HEK293 (cell line): ENCODE data around the gene TMEM232.

ENCODE experiments used
- KLF16 ChIP-seq: fragments of 450-650 bp; formaldehyde crosslinking; IDR thresholded peaks from 2 replicates; pipeline ENCODE4 v1.5.1; 2017; ENCODE audit warnings: missing biosample characterization, missing genetic modification characterization
- MYNN ChIP-seq: fragments of 450-650 bp; formaldehyde crosslinking; IDR thresholded peaks from 2 replicates; pipeline ENCODE4 v1.5.1; 2016; ENCODE audit warnings: missing biosample characterization, missing genetic modification characterization, borderline replicate concordance
- MZF1 ChIP-seq: fragments of 450-650 bp; formaldehyde crosslinking; IDR thresholded peaks from 2 replicates; pipeline ENCODE4 v1.5.1; 2017; ENCODE audit warnings: missing biosample characterization, missing genetic modification characterization, borderline replicate concordance
- TCF7L2 ChIP-seq: IDR thresholded peaks from 2 replicates; pipeline ENCODE4 v1.6.1; 2011; ENCODE audit warnings: low read depth, mild to moderate bottlenecking, inconsistent platforms, low read length, moderate library complexity, borderline replicate concordance
- YY1 ChIP-seq: fragments of 450-650 bp; formaldehyde crosslinking; IDR thresholded peaks from 2 replicates; pipeline ENCODE4 v1.5.1; 2018; ENCODE audit warnings: missing biosample characterization, missing genetic modification characterization
- ZBTB7A ChIP-seq: fragments of 450-650 bp; formaldehyde crosslinking; IDR thresholded peaks from 2 replicates; pipeline ENCODE4 v1.5.1; 2016; ENCODE audit warnings: low read depth, missing biosample characterization, missing genetic modification characterization
- ZFP37 ChIP-seq: fragments of 450-650 bp; formaldehyde crosslinking; IDR thresholded peaks from 2 replicates; pipeline ENCODE4 v1.5.1; 2016; ENCODE audit warnings: missing biosample characterization, missing genetic modification characterization
- ZNF121 ChIP-seq: fragments of 450-650 bp; formaldehyde crosslinking; IDR thresholded peaks from 2 replicates; pipeline ENCODE4 v1.5.1; 2016; ENCODE audit warnings: missing biosample characterization, missing genetic modification characterization
- ZNF146 ChIP-seq: fragments of 450-650 bp; formaldehyde crosslinking; IDR thresholded peaks from 2 replicates; pipeline ENCODE4 v1.5.1; 2016; ENCODE audit warnings: missing biosample characterization, missing genetic modification characterization
- ZNF623 ChIP-seq: fragments of 450-650 bp; formaldehyde crosslinking; IDR thresholded peaks from 2 replicates; pipeline ENCODE4 v1.5.1; 2016; ENCODE audit warnings: missing biosample characterization, missing genetic modification characterization
- ZNF664 ChIP-seq: fragments of 450-650 bp; formaldehyde crosslinking; IDR thresholded peaks from 2 replicates; pipeline ENCODE4 v1.5.1; 2016; ENCODE audit warnings: missing biosample characterization, missing genetic modification characterization
- TF ChIP-seq, protein P1 (sequence below): fragments of 450-650 bp; formaldehyde crosslinking; IDR thresholded peaks from 2 replicates; pipeline ENCODE4 v1.5.1; 2016; ENCODE audit warnings: missing biosample characterization, missing genetic modification characterization
- TF ChIP-seq, protein P2 (sequence below): fragments of 450-650 bp; formaldehyde crosslinking; IDR thresholded peaks from 2 replicates; pipeline ENCODE4 v1.5.1; 2016; ENCODE audit warnings: missing biosample characterization, missing genetic modification characterization
- TF ChIP-seq, protein P3 (sequence below): fragments of 450-650 bp; IDR thresholded peaks from 2 replicates; pipeline ENCODE4 v1.5.1; 2018; ENCODE audit warnings: missing biosample characterization, missing genetic modification characterization

DNA sequence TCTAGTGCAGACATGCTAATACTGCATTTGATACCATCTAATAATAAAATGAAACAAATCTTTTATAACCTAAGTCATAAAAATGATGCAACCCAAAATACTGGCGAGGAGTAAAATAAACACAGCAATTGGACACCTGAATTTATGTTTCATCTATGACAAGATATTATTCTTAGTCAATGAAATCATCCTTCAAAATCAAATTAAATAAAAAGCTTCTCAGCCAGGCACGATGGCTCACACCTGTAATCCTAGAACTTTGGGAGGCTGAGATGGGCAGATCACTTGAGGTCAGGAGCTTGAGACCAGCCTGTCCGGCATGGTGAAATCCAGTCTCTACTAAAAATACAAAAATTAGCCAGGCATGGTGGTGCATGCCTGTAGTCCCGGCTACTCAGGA lies 179.0 kb downstream of the TMEM232 start:
- TF ChIP-seq, protein P1, sequence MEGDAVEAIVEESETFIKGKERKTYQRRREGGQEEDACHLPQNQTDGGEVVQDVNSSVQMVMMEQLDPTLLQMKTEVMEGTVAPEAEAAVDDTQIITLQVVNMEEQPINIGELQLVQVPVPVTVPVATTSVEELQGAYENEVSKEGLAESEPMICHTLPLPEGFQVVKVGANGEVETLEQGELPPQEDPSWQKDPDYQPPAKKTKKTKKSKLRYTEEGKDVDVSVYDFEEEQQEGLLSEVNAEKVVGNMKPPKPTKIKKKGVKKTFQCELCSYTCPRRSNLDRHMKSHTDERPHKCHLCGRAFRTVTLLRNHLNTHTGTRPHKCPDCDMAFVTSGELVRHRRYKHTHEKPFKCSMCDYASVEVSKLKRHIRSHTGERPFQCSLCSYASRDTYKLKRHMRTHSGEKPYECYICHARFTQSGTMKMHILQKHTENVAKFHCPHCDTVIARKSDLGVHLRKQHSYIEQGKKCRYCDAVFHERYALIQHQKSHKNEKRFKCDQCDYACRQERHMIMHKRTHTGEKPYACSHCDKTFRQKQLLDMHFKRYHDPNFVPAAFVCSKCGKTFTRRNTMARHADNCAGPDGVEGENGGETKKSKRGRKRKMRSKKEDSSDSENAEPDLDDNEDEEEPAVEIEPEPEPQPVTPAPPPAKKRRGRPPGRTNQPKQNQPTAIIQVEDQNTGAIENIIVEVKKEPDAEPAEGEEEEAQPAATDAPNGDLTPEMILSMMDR (tag by site-specific recombination): no peak
- TF ChIP-seq, protein P2, sequence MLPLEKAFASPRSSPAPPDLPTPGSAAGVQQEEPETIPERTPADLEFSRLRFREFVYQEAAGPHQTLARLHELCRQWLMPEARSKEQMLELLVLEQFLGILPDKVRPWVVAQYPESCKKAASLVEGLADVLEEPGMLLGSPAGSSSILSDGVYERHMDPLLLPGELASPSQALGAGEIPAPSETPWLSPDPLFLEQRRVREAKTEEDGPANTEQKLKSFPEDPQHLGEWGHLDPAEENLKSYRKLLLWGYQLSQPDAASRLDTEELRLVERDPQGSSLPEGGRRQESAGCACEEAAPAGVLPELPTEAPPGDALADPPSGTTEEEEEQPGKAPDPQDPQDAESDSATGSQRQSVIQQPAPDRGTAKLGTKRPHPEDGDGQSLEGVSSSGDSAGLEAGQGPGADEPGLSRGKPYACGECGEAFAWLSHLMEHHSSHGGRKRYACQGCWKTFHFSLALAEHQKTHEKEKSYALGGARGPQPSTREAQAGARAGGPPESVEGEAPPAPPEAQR (tag by site-specific recombination): no peak
- TF ChIP-seq ZBTB7A (tag by site-specific recombination) (no peak), KLF16 (tag by site-specific recombination) (no peak), ZNF664 (tag by site-specific recombination) (no peak), MYNN (no peak), YY1 (tag by site-specific recombination) (no peak), ZFP37 (tag by site-specific recombination) (no peak), ZNF623 (no peak), ZNF146 (tag by site-specific recombination) (no peak), ZNF121 (tag by site-specific recombination) (no peak), TCF7L2 (no peak), MZF1 (tag by site-specific recombination) (no peak)
- TF ChIP-seq, protein P3, sequence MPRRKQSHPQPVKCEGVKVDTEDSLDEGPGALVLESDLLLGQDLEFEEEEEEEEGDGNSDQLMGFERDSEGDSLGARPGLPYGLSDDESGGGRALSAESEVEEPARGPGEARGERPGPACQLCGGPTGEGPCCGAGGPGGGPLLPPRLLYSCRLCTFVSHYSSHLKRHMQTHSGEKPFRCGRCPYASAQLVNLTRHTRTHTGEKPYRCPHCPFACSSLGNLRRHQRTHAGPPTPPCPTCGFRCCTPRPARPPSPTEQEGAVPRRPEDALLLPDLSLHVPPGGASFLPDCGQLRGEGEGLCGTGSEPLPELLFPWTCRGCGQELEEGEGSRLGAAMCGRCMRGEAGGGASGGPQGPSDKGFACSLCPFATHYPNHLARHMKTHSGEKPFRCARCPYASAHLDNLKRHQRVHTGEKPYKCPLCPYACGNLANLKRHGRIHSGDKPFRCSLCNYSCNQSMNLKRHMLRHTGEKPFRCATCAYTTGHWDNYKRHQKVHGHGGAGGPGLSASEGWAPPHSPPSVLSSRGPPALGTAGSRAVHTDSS: no peak
